Astrocyte (in vitro differentiated cells and primary cell): ENCODE results near the gene FKRP. TPM values are rescaled to one million over a fixed set of nuclear protein-coding genes. Genes with fewer than 3 reads are reported as not detected.

Experiments used
- DNase-seq: peaks from one replicate; pipeline ENCODE4 v3.0.0-alpha.2; 2010; ENCODE audit warnings: low read depth
- FAIRE-seq: peaks from 2 replicates; lab custom pipeline; 2011; peaks lifted over from hg19 to GRCh38; lab: Jason Lieb, UNC
- H2AFZ ChIP-seq: 2 replicates; pipeline ENCODE4 v1.6.0; 2012; ENCODE audit warnings: low read depth, low read length, inconsistent platforms
- H3K27ac ChIP-seq: 2 replicates; pipeline ENCODE4 v1.5.1; 2011; ENCODE audit warnings: low read depth, low read length, inconsistent platforms
- H3K27me3 ChIP-seq: 2 replicates; pipeline ENCODE4 v1.6.0; 2011; ENCODE audit warnings: low read length, inconsistent platforms; ENCODE audit not compliant: insufficient read depth
- H3K36me3 ChIP-seq: 2 replicates; pipeline ENCODE4 v1.5.1; 2011; ENCODE audit warnings: low read length, inconsistent platforms; ENCODE audit not compliant: insufficient read depth
- H3K4me1 ChIP-seq: 2 replicates; pipeline ENCODE4 v1.5.1; 2011; ENCODE audit warnings: low read length, inconsistent platforms; ENCODE audit not compliant: insufficient read depth
- H3K4me2 ChIP-seq: 2 replicates; pipeline ENCODE4 v1.6.0; 2012; ENCODE audit warnings: low read length, inconsistent platforms
- H3K4me3 ChIP-seq: 2 replicates; pipeline ENCODE4 v1.5.1; 2011; ENCODE audit warnings: low read depth, mild to moderate bottlenecking, low read length, inconsistent platforms; ENCODE audit not compliant: insufficient read depth
- H3K79me2 ChIP-seq: 2 replicates; pipeline ENCODE4 v1.6.0; 2012; ENCODE audit warnings: mild to moderate bottlenecking, low read length, inconsistent platforms; ENCODE audit not compliant: insufficient read depth
- H3K9ac ChIP-seq: 2 replicates; pipeline ENCODE4 v1.6.0; 2012; ENCODE audit warnings: mild to moderate bottlenecking, low read length, inconsistent platforms
- H3K9me3 ChIP-seq: 2 replicates; pipeline ENCODE4 v1.5.1; 2012; ENCODE audit warnings: low read depth, mild to moderate bottlenecking, low read length, inconsistent platforms; ENCODE audit not compliant: insufficient read depth
- H4K20me1 ChIP-seq: 2 replicates; pipeline ENCODE4 v1.6.0; 2012; ENCODE audit warnings: low read length, inconsistent platforms; ENCODE audit not compliant: insufficient read depth
- H3K27ac Mint-ChIP-seq: one replicate; pipeline ENCODE4 v1.8.0; 2021; ENCODE audit warnings: mild to moderate bottlenecking, mixed read lengths; ENCODE audit not compliant: unreplicated experiment
- H3K27me3 Mint-ChIP-seq: one replicate; pipeline ENCODE4 v1.8.0; 2021; ENCODE audit warnings: low read depth, mixed read lengths; ENCODE audit not compliant: unreplicated experiment
- H3K36me3 Mint-ChIP-seq: one replicate; pipeline ENCODE4 v1.8.0; 2021; ENCODE audit warnings: low read depth, mixed read lengths; ENCODE audit not compliant: unreplicated experiment
- H3K4me1 Mint-ChIP-seq: one replicate; pipeline ENCODE4 v1.8.0; 2021; ENCODE audit warnings: low read depth, mixed read lengths; ENCODE audit not compliant: unreplicated experiment
- H3K4me3 Mint-ChIP-seq: one replicate; pipeline ENCODE4 v1.8.0; 2021; ENCODE audit warnings: mild to moderate bottlenecking, moderate library complexity, mixed read lengths; ENCODE audit not compliant: unreplicated experiment
- H3K9me3 Mint-ChIP-seq: one replicate; pipeline ENCODE4 v1.8.0; 2021; ENCODE audit warnings: mild to moderate bottlenecking, mixed read lengths; ENCODE audit not compliant: unreplicated experiment
- EZH2 ChIP-seq: IDR thresholded peaks from 2 replicates; pipeline ENCODE4 v1.6.1; 2012; ENCODE audit warnings: mild to moderate bottlenecking, low read length, inconsistent platforms; ENCODE audit not compliant: insufficient read depth
- total RNA-seq: library from RNA; stranded (reverse); gene quantifications from 2 replicates; pipeline ENCODE4 v1.2.1, GENCODE V29; 2021
- TF ChIP-seq, protein P1 (sequence below): IDR thresholded peaks from 2 replicates; pipeline ENCODE4 v1.5.1; 2011; ENCODE audit warnings: low read depth, mild to moderate bottlenecking, inconsistent platforms, low read length, moderate library complexity; ENCODE audit not compliant: insufficient read depth

The FKRP gene
- total RNA-seq, 1 donor from 2014 or later, result 25.1 TPM

DNA sequence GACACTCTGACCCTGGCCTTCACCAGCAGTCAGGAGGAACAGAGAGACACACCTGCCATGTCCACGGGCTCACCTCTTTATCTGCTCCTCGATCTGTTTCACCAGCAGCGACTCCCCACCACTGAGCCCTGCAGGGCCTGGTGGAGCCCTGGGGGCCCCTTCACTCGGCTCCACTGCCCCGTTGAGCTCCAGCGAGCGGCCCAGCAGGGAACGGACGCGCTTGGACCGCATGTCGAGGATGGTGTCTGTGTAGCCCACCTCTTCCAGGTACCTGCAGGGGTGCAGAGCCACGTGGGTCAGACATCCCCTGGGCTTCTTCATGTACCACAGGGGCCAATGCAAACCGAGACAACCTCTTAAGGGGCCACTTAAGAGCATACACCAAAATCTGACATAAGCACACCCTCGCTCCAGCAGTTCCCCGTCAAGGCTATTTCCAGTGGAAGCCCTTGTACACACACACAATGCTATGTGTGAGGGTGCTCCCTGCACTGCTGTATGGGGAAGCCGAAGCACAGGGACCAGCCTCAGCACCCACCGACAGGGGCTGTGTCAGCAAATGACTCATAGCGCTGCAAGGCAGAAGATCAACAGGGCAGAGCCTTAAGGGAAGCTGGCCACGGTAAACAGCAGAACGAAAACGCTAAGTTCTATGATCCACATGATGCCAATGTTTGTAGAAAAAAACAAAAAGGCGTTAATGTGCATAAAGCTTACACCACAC is 12.7 kb upstream of the FKRP start:
- H3K9me3 ChIP-seq, result no peaks in the 10 kb centered on the region
- H3K36me3 Mint-ChIP-seq, result peaks cover 14% of the 10 kb centered on the region
- H3K4me2 ChIP-seq, result peak overlapping the region; percentile 56
- peaks cover 48% of the 10 kb centered on the region for H3K4me1 Mint-ChIP-seq
- DNase-seq, result peak; percentile 72
- TF ChIP-seq, protein P1, sequence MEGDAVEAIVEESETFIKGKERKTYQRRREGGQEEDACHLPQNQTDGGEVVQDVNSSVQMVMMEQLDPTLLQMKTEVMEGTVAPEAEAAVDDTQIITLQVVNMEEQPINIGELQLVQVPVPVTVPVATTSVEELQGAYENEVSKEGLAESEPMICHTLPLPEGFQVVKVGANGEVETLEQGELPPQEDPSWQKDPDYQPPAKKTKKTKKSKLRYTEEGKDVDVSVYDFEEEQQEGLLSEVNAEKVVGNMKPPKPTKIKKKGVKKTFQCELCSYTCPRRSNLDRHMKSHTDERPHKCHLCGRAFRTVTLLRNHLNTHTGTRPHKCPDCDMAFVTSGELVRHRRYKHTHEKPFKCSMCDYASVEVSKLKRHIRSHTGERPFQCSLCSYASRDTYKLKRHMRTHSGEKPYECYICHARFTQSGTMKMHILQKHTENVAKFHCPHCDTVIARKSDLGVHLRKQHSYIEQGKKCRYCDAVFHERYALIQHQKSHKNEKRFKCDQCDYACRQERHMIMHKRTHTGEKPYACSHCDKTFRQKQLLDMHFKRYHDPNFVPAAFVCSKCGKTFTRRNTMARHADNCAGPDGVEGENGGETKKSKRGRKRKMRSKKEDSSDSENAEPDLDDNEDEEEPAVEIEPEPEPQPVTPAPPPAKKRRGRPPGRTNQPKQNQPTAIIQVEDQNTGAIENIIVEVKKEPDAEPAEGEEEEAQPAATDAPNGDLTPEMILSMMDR, result no peak
- TF ChIP-seq EZH2, result no peak
- H3K79me2 ChIP-seq, result peaks cover 87% of the 10 kb centered on the region
- FAIRE-seq, result peak; percentile 55
- H2AFZ ChIP-seq, result no peak overlapping the region
- no peaks in the 10 kb centered on the region for H3K9me3 Mint-ChIP-seq
- no peak overlapping the region for H3K4me3 Mint-ChIP-seq
- H3K4me3 ChIP-seq, result no peak overlapping the region
- no peaks in the 10 kb centered on the region for H3K27me3 Mint-ChIP-seq
- peak overlapping the region; percentile 40 for H3K9ac ChIP-seq
- H3K4me1 ChIP-seq, result peaks cover 46% of the 10 kb centered on the region
- peak overlapping the region; percentile 72 for H3K27ac ChIP-seq
- H4K20me1 ChIP-seq, result peaks cover 82% of the 10 kb centered on the region
- no peak overlapping the region for H3K27ac Mint-ChIP-seq
- H3K27me3 ChIP-seq, result no peaks in the 10 kb centered on the region
- H3K36me3 ChIP-seq, result peaks cover 23% of the 10 kb centered on the region

DNA sequence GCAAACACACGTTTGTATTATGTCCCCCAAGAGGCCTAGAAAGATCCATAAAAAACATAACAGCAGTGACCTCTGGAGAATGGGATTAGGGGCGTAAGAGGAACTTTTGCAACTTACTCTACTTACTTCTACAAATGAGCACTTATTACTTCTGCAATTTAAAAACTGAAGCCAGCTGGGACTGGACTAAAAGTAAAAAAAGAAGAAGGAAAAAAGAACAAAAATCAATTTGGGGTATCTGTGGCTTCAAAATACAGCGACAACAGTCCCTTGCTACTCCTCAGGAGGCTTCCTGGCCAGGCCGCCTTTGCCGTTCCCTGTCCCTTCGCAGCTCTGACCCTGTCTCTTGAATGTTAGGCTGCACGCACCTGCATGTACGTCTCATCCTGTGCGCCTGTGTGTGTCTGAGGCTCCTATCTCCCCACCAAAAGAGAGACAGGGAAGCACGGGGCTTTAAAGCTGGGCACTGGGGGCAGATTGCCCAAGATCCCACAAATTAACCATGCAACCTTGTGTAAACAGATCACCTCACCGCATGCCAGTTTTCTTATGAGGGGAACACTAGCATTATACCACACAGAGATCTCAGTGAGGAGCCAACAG is 12.1 kb upstream of the FKRP start:
- H3K79me2 ChIP-seq, result peaks cover 87% of the 10 kb centered on the region
- no peaks in the 10 kb centered on the region for H3K9me3 Mint-ChIP-seq
- H3K36me3 Mint-ChIP-seq, result peaks cover 14% of the 10 kb centered on the region
- H3K27me3 Mint-ChIP-seq, result no peaks in the 10 kb centered on the region
- H3K27me3 ChIP-seq, result no peaks in the 10 kb centered on the region
- no peak overlapping the region for H3K27ac ChIP-seq
- FAIRE-seq (peak; percentile 34), DNase-seq (no peak)
- H3K4me3 Mint-ChIP-seq, result no peak overlapping the region
- TF ChIP-seq, protein P1, result no peak
- TF ChIP-seq EZH2, result no peak
- H3K36me3 ChIP-seq, result peaks cover 27% of the 10 kb centered on the region
- no peak overlapping the region for H2AFZ ChIP-seq
- peak overlapping the region; percentile 56 for H3K4me2 ChIP-seq
- H3K27ac Mint-ChIP-seq, result no peak overlapping the region
- peaks cover 46% of the 10 kb centered on the region for H3K4me1 ChIP-seq
- peaks cover 82% of the 10 kb centered on the region for H4K20me1 ChIP-seq
- no peaks in the 10 kb centered on the region for H3K9me3 ChIP-seq
- H3K4me1 Mint-ChIP-seq, result peaks cover 44% of the 10 kb centered on the region
- H3K9ac ChIP-seq, result no peak overlapping the region
- H3K4me3 ChIP-seq, result no peak overlapping the region
